ENCODE results near the gene SUV39H2. TPM values are rescaled to one million over a fixed set of nuclear protein-coding genes. Genes with fewer than 3 reads are reported as not detected.
"Not testable (repeated sequence)": the region's sequence is repeated elsewhere in the genome, so short reads cannot be mapped to it uniquely, and the experiment has no call there.

Gene SUV39H2
- polyA plus RNA-seq, 1 experiment = 9.0 TPM

GRCh38 chr10:14926061-14926470 lies 47.4 kb downstream of the SUV39H2 start:
- CTCF ChIA-PET = no interaction called here
- POLR2A ChIA-PET = no interaction called here

GRCh38 chr10:14926722-14927416 lies 48.2 kb downstream of the SUV39H2 start:
- CTCF ChIA-PET = interaction anchor here (0.5 kb wide), 1 partner anchor 172 kb away, joined by 3 read pairs; no protein-coding TSS in a partner anchor

More at GRCh38 chr10:14926061-14926470, 47.4 kb downstream of the SUV39H2 start:
- Histone ChIP-seq H3K9me3 (ENCODE audit: control insufficient read depth, insufficient read depth, low read length) (no peaks in the 10 kb centered on the region), H3K4me3 (ENCODE audit: low read depth, low read length) (no peak overlapping the region), H3K27me3 (ENCODE audit: control insufficient read depth, insufficient read depth, low read length) (no peaks in the 10 kb centered on the region), H3K27ac (ENCODE audit: low read depth, low read length) (no peak overlapping the region)
- no peak for TF ChIP-seq CTCF (IDR thresholded peaks at IDR 0.05; ENCODE audit: low read depth, low read length)
- no peak for DNase-seq (ENCODE audit: low read depth, low spot score)

GRCh38 chr10:14930610-14931009 lies 51.9 kb downstream of the SUV39H2 start:
- H3K9me3 ChIP-seq (ENCODE audit: control insufficient read depth, insufficient read depth, low read length) = no peaks in the 10 kb centered on the region
- no peaks in the 10 kb centered on the region for H3K27me3 ChIP-seq (ENCODE audit: control insufficient read depth, insufficient read depth, low read length)
- ChIA-PET CTCF (no interaction called here), POLR2A (no interaction called here)
- no peak for TF ChIP-seq CTCF (IDR thresholded peaks at IDR 0.05; ENCODE audit: low read depth, low read length)
- no peak for DNase-seq (ENCODE audit: low read depth, low spot score)
- no peak overlapping the region for H3K4me3 ChIP-seq (ENCODE audit: low read depth, low read length)
- H3K27ac ChIP-seq (ENCODE audit: low read depth, low read length) = no peak overlapping the region

More at GRCh38 chr10:14926722-14927416, 48.2 kb downstream of the SUV39H2 start:
- no peaks in the 10 kb centered on the region for H3K9me3 ChIP-seq (ENCODE audit: control insufficient read depth, insufficient read depth, low read length)
- POLR2A ChIA-PET = no interaction called here
- H3K27ac ChIP-seq (ENCODE audit: low read depth, low read length) = no peak overlapping the region
- TF ChIP-seq CTCF (IDR thresholded peaks at IDR 0.05; ENCODE audit: low read depth, low read length) = no peak
- no peaks in the 10 kb centered on the region for H3K27me3 ChIP-seq (ENCODE audit: control insufficient read depth, insufficient read depth, low read length)
- no peak overlapping the region for H3K4me3 ChIP-seq (ENCODE audit: low read depth, low read length)
- no peak for DNase-seq (ENCODE audit: low read depth, low spot score)

GRCh38 chr10:14936584-14936983 lies 57.9 kb downstream of the SUV39H2 start:
- ChIA-PET CTCF (interaction anchor here (1.4 kb wide), 1 partner anchor 170 kb away, joined by 3 read pairs; no protein-coding TSS in a partner anchor), POLR2A (no interaction called here)
- no peak for DNase-seq (ENCODE audit: low read depth, low spot score)

GRCh38 chr10:14938971-14939370 lies 60.3 kb downstream of the SUV39H2 start:
- POLR2A ChIA-PET; H3K4me3 ChIP-seq (ENCODE audit: low read depth, low read length); H3K9me3 ChIP-seq (ENCODE audit: control insufficient read depth, insufficient read depth, low read length); H3K27me3 ChIP-seq (ENCODE audit: control insufficient read depth, insufficient read depth, low read length); CTCF ChIA-PET; DNase-seq (ENCODE audit: low read depth, low spot score); H3K27ac ChIP-seq (ENCODE audit: low read depth, low read length): not testable (repeated sequence)

More at GRCh38 chr10:14936584-14936983, 57.9 kb downstream of the SUV39H2 start:
- H3K9me3 ChIP-seq (ENCODE audit: control insufficient read depth, insufficient read depth, low read length) = no peaks in the 10 kb centered on the region
- no peak overlapping the region for H3K27ac ChIP-seq (ENCODE audit: low read depth, low read length)
- no peak overlapping the region for H3K4me3 ChIP-seq (ENCODE audit: low read depth, low read length)
- no peak for TF ChIP-seq CTCF (IDR thresholded peaks at IDR 0.05; ENCODE audit: low read depth, low read length)
- H3K27me3 ChIP-seq (ENCODE audit: control insufficient read depth, insufficient read depth, low read length) = no peaks in the 10 kb centered on the region

GRCh38 chr10:14942147-14942949 lies 63.7 kb downstream of the SUV39H2 start:
- POLR2A ChIA-PET; DNase-seq (ENCODE audit: low read depth, low spot score); H3K27me3 ChIP-seq (ENCODE audit: control insufficient read depth, insufficient read depth, low read length); H3K4me3 ChIP-seq (ENCODE audit: low read depth, low read length); H3K9me3 ChIP-seq (ENCODE audit: control insufficient read depth, insufficient read depth, low read length); H3K27ac ChIP-seq (ENCODE audit: low read depth, low read length): not testable (repeated sequence)
- CTCF ChIA-PET = interaction anchor here (0.6 kb wide), 1 partner anchor 11 kb away, joined by 3 read pairs; no protein-coding TSS in a partner anchor

- POLR2A ChIA-PET; H3K27me3 ChIP-seq (ENCODE audit: control insufficient read depth, insufficient read depth, low read length); H3K9me3 ChIP-seq (ENCODE audit: control insufficient read depth, insufficient read depth, low read length); H3K27ac ChIP-seq (ENCODE audit: low read depth, low read length); DNase-seq (ENCODE audit: low read depth, low spot score); H3K4me3 ChIP-seq (ENCODE audit: low read depth, low read length): not testable (repeated sequence)
- CTCF ChIA-PET = interaction anchor here (0.6 kb wide), 1 partner anchor 10 kb away, joined by 3 read pairs; no protein-coding TSS in a partner anchor
Observed at GRCh38 chr10:14942950-14943338, 64.3 kb downstream of the SUV39H2 start.

Measured in AG04450 (cell line).